ENCODE measurements around the gene PDP2.

Gene PDP2

DNA sequence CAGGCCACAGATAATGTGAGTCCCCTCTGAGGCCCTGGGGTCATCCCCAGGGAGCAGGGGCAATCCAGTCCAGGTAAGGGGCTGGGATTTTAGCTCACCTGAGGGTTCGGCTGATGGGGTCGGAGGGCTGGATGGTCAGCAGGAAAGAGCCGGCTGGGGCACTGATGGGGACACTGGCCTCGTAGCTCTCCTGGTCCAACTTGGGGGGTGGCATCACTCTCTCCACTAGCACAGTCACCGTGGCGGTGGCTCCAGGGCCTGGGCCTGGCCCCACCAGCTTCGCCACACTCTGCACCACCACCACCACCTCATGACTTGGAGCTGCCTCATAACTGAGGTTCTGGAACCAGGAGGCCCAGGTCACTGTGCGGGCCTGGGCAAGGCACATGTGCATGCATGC is 31.5 kb downstream of the PDP2 start:
- TF ChIP-seq CTCF (conservative IDR thresholded peaks at IDR 0.05) = no peak
- H3K27ac ChIP-seq = no peak overlapping the region

DNA sequence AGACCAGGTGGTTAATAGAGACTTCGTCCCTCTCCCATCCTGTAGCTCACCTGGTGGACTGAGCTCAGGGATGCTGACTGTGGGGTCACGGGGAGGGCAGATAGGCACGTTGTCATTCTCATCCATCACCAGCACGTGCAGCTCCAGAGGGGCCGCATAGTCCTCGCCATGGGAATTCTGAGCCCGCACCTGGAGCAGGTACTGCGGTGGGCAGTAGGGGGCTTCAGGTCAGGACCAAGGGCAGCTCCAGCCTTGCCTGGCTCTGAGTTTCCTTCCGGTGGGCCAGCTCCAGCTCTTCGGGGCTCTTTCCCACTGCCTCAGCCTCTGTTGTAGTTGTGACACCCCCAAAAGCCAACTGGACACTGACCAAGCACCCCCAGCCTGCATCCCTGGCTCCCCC is 32.8 kb downstream of the PDP2 start:
- no peak for TF ChIP-seq CTCF (conservative IDR thresholded peaks at IDR 0.05)
- H3K27ac ChIP-seq = no peak overlapping the region

DNA sequence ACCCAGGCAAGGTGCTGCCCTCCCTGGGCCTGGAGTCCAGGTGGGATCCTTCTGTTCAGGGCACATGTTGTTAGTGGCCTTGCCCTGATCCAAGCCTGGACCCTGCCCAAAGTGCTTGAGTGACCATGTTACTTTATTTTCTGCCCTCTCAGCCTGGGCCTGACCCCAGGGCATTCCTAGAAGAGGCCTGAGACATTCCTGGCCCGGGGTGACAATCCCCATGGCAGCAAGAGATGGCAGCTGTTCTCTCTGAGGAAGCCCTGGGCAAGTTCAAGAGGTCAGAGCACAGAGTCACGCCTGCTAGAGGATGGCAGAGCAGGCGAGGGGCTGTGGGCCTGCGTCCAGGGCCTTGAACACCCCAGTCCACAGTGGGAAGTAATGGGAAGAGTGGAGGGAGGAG is 33.4 kb downstream of the PDP2 start:
- TF ChIP-seq CTCF (conservative IDR thresholded peaks at IDR 0.05) = no peak
- H3K27ac ChIP-seq = no peak overlapping the region

DNA sequence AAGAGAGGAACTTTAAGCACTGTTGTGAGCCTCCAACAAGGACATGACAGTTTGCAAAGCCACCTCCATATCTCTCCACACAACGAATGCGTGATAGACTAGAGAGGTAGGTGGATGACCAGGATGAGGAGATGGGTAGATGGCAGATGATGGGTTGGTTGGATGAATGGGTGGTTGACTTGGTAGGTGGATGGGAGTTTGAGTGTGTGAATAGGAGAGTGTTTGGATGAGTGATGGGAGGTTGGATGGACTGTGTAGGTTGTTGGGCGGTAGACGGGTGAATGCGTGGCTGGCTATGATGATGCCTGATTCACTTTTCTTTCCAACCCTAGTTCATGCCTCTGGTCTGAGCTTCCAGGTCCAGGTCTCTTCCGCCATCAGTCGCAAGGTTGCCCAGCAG is 34.2 kb downstream of the PDP2 start:
- H3K27ac ChIP-seq = no peak overlapping the region
- no peak for TF ChIP-seq CTCF (conservative IDR thresholded peaks at IDR 0.05)

GRCh38 chr16:66915041-66915440 is 34.7 kb downstream of the PDP2 start:
- TF ChIP-seq CTCF (conservative IDR thresholded peaks at IDR 0.05) = no peak
- no peak overlapping the region for H3K27ac ChIP-seq

- no peak overlapping the region for H3K27ac ChIP-seq
- no peak for TF ChIP-seq CTCF (conservative IDR thresholded peaks at IDR 0.05)
Observed at GRCh38 chr16:66916518-66916917, 36.2 kb downstream of the PDP2 start.

DNA sequence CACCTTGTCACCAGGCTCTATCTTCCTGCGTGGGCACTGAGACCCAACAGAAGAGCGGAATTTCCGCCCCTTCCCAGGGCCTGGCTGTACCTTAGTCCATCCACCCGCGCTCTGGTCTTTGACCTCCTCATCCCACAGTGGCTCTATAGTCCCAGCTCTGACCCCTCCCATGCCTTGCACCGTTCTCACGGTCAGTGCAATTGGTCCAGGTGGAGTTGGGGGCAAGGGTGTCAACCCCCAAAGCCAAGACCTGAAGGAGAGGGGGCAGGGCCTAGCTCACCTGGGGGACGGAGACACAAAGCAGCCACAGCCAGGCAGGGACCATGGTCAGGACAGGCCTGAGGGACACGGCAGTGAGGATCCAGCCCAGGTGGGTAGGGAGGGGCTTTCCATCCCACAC is 37.4 kb downstream of the PDP2 start:
- TF ChIP-seq CTCF (conservative IDR thresholded peaks at IDR 0.05) = no peak
- H3K27ac ChIP-seq = no peak overlapping the region

DNA sequence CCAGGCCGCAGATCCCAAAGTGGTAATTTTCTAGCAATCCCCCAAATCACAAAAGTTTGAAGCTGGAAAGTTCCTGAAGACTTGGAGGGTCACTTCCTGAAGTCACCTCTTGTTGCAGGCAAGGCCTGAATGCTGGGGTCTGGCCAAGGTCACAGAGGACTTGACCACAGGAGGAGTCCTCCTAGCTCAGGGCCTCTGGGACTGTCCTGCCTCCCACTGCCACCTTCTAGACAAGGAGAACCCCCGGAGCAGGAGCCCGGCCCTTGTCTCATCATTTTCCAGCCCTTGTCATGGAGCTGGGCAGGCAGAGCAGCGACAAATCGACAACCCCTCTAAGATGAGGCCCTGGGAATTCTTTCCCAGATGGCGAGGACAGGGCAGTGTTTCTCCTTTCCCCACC is 38.0 kb downstream of the PDP2 start:
- TF ChIP-seq CTCF (conservative IDR thresholded peaks at IDR 0.05) = no peak

More for the DNA sequence above, 38.0 kb downstream of the PDP2 start:
- no peak overlapping the region for H3K27ac ChIP-seq

All from VCaP (cell line).